BJ (cell line): ENCODE measurements around the gene OXSR1. TPM values are rescaled to one million over a fixed set of nuclear protein-coding genes. Genes with fewer than 3 reads are reported as not detected.

ENCODE experiments used
- CTCF ChIA-PET: fragments of 350-600 bp; formaldehyde crosslinking; extraction: SDS; loops from one replicate; lab custom pipeline; 2021; ENCODE audit warnings: antibody characterized with exemption, inconsistent platforms; lab: Yijun Ruan, JAX
- POLR2A ChIA-PET: fragments of 300-600 bp; sonication (Branson Sonifier 250); formaldehyde crosslinking; extraction: SDS; loops from one replicate; lab custom pipeline; 2021; ENCODE audit warnings: antibody characterized with exemption; lab: Charles Lee
- DNase-seq: peaks from one replicate; pipeline ENCODE4 v3.0.0-alpha.2; 2011; ENCODE audit warnings: low read depth
- H3K27me3 ChIP-seq: 2 replicates; pipeline ENCODE4 v1.6.0; 2011; ENCODE audit warnings: low read length; ENCODE audit not compliant: control insufficient read depth, insufficient read depth
- H3K36me3 ChIP-seq: 2 replicates; pipeline ENCODE4 v1.5.1; 2011; ENCODE audit warnings: low read length; ENCODE audit not compliant: control insufficient read depth, insufficient read depth
- H3K4me3 ChIP-seq: 2 replicates; pipeline ENCODE4 v1.5.1; 2011; ENCODE audit warnings: low read depth, mild to moderate bottlenecking, control low read depth, low read length
- polyA plus RNA-seq: library from polyadenylated mRNA; depleted of rRNA; stranded (reverse); fragments of >200 nt; gene quantifications from 2 replicates; pipeline ENCODE4 v1.2.3, GENCODE V29; 2011
- TF ChIP-seq, protein P1 (sequence below): IDR thresholded peaks from 2 replicates; pipeline ENCODE4 v1.5.1; 2011; ENCODE audit warnings: low read depth, mild to moderate bottlenecking, control low read depth, inconsistent platforms, low read length, moderate library complexity; ENCODE audit not compliant: insufficient read depth

The OXSR1 gene
- polyA plus RNA-seq, 1 experiment: 27.6 TPM

- no peak for DNase-seq
- TF ChIP-seq, protein P1, sequence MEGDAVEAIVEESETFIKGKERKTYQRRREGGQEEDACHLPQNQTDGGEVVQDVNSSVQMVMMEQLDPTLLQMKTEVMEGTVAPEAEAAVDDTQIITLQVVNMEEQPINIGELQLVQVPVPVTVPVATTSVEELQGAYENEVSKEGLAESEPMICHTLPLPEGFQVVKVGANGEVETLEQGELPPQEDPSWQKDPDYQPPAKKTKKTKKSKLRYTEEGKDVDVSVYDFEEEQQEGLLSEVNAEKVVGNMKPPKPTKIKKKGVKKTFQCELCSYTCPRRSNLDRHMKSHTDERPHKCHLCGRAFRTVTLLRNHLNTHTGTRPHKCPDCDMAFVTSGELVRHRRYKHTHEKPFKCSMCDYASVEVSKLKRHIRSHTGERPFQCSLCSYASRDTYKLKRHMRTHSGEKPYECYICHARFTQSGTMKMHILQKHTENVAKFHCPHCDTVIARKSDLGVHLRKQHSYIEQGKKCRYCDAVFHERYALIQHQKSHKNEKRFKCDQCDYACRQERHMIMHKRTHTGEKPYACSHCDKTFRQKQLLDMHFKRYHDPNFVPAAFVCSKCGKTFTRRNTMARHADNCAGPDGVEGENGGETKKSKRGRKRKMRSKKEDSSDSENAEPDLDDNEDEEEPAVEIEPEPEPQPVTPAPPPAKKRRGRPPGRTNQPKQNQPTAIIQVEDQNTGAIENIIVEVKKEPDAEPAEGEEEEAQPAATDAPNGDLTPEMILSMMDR: peak; percentile 30; the same call in 1 of the 2 replicates
- Histone ChIP-seq H3K27me3 (no peaks in the 10 kb centered on the region), H3K4me3 (peak overlapping the region; percentile 83), H3K36me3 (peaks cover 15% of the 10 kb centered on the region)
- ChIA-PET POLR2A (interaction anchor here (1.6 kb wide), 1 partner anchor 27 kb away, joined by 7 read pairs; the partner anchor contains the start of gene OXSR1), CTCF (interaction anchor here (0.6 to 1.3 kb wide), 3 partner anchors 100 to 182 kb away, joined by 3 read pairs; no protein-coding TSS in a partner anchor)
These were observed 27.6 kb upstream of the OXSR1 start for GRCh38 chr3:38137615-38138348.

GRCh38 chr3:38138349-38139190 is 26.8 kb upstream of the OXSR1 start, which contains the start of gene MYD88:
Gene MYD88, plus strand, starts transcription at chr3:38138661. Its CDS starts 40 bp downstream, at chr3:38138701.
- ChIA-PET POLR2A (no interaction called here), CTCF (interaction anchor here (0.6 to 1.4 kb wide), 2 partner anchors 135 to 159 kb away, joined by 3 read pairs; no protein-coding TSS in a partner anchor)
- TF ChIP-seq, protein P1: peak; percentile 21; the same call in 1 of the 2 replicates
- peak; percentile 8 for DNase-seq
- Histone ChIP-seq H3K36me3 (peaks cover 15% of the 10 kb centered on the region), H3K4me3 (peak within 1 kb of the TSS; percentile 83), H3K27me3 (no peaks in the 10 kb centered on the region)

- Histone ChIP-seq H3K36me3 (peaks cover 13% of the 10 kb centered on the region), H3K4me3 (peak overlapping the region; percentile 83), H3K27me3 (no peaks in the 10 kb centered on the region)
- TF ChIP-seq, protein P1: no peak
- DNase-seq: no peak
- ChIA-PET CTCF (interaction anchor here (0.6 to 1.4 kb wide), 3 partner anchors 14 to 159 kb away, joined by 3 read pairs; no protein-coding TSS in a partner anchor), POLR2A (no interaction called here)
These were observed 26.1 kb upstream of the OXSR1 start for GRCh38 chr3:38139191-38139590.

- POLR2A ChIA-PET: no interaction called here
- CTCF ChIA-PET: interaction anchor here (0.6 to 1.4 kb wide), 4 partner anchors 14 to 353 kb away, joined by 3 read pairs; no protein-coding TSS in a partner anchor
- DNase-seq: no peak
These were observed 25.7 kb upstream of the OXSR1 start for GRCh38 chr3:38139652-38140051.

More at GRCh38 chr3:38139652-38140051, 25.7 kb upstream of the OXSR1 start:
- TF ChIP-seq, protein P1: no peak
- Histone ChIP-seq H3K36me3 (peaks cover 12% of the 10 kb centered on the region), H3K4me3 (peak overlapping the region; percentile 83), H3K27me3 (no peaks in the 10 kb centered on the region)
